Retinal pigment epithelial cell (primary cell): ENCODE results near the gene MEI1.

Experiments
- DNase-seq: peaks from one replicate; pipeline ENCODE4 v3.0.0-alpha.2; 2010; ENCODE audit warnings: low read depth
- H3K4me3 ChIP-seq: 2 replicates; pipeline ENCODE4 v1.5.1; 2011; ENCODE audit warnings: mild to moderate bottlenecking, low read length, control low read depth, moderate library complexity
- CTCF ChIP-seq: conservative IDR thresholded peaks from 2 replicates; pipeline ENCODE4 v1.5.1; 2011; ENCODE audit warnings: low read depth, low read length, control low read depth, inconsistent platforms

The MEI1 gene

DNA sequence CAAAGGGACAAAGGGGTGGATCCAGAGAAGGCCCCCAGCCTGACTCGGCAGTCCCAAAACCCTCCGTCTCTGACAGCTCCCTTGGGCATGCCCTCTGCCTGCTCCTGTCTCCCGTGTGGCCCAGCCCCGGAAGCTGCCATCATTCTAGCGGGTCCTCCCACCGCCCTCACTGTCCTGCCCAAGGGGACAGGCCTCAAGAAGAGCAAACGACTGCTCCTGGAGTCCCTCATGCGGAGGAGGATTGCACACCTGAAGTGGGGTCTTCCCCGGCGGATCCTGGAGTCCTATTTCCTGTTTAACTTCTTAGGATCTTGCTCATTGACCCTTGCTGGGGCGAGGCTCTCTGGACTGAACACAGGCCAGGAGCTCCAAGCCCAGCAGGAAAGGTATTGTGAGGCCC lies 2.6 kb upstream of the MEI1 start:
- no peak for TF ChIP-seq CTCF
- no peak overlapping the region for H3K4me3 ChIP-seq

DNA sequence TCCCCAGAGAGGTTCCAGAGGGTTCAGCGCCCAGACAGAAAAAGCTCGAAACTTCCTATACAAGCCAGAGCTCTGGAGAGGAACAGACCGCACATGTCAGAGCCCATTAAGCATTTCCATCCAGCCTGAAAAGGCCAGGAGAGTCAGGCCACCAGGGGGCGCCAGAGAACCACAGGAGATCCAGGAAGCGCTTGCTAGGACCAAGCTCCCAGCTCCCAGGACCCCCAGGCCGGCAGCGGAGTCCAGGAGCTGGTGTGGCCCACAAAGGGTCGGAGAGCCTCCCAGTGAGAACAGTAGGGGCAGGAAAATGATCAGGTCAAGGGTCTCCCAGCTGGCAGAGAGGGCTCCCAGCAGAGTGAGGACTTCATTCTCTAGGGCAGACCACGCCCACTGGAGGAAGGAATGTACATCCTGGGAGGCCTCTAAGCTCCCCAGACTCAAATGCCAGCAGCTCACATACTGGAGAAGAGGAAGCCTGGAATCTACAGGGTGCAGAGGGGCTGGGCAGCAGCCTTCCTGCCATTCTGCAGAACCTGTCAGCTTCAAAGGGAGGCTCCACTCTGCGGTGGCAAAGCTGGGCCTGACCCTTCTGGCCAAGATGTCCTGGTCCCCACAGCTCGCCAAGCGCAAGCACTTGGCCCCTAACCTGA lies 2.1 kb upstream of the MEI1 start:
- TF ChIP-seq CTCF: peak; percentile 97
- H3K4me3 ChIP-seq: peak overlapping the region; percentile 38
- peak; percentile 56 for DNase-seq

More for the DNA sequence above, 2.6 kb upstream of the MEI1 start:
- DNase-seq: no peak

DNA sequence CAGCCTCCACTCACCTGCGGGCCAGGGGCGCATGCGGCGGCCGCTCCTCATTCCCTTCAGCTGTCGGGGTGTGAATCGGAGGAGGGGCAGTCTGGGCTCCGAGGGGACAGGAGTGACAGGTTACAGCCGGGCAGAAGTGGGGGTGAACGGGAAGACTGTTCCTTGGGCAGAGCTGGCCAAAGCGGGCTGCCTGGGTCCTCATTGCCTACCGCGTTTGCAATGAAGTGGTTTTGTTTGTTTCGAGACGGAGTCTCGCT lies 733 bp downstream of the MEI1 start:
- no peak overlapping the region for H3K4me3 ChIP-seq
- DNase-seq: no peak

GRCh38 chr22:41702763-41703162 lies 3.5 kb downstream of the MEI1 start:
- no peak for TF ChIP-seq CTCF
- no peak for DNase-seq
- H3K4me3 ChIP-seq: no peak overlapping the region

More for the DNA sequence above, 733 bp downstream of the MEI1 start:
- TF ChIP-seq CTCF: no peak

- H3K4me3 ChIP-seq: no peak overlapping the region
- TF ChIP-seq CTCF: no peak
- DNase-seq: no peak
Observed at GRCh38 chr22:41709341-41709740, 10.0 kb downstream of the MEI1 start.

GRCh38 chr22:41713004-41713403 lies 13.7 kb downstream of the MEI1 start:
- no peak for TF ChIP-seq CTCF
- no peak overlapping the region for H3K4me3 ChIP-seq
- no peak for DNase-seq

DNA sequence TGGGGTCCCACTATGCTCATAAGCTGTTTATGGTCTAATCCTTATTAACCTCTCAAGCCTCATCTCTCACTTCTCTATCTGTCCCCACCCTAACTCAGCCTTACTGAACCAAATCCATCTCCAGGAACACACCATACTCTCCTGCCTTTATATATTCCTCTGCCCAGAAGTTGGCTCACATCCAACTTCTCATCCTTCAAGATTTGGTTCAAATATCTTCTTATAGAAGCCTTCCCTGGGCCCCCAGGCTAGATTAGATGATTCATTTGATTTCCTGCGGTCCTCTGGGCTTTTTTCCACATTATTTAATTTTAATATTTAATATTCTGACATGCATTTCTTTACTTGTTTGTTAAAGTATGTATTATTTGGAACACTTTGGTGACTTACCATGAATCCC lies 23.2 kb downstream of the MEI1 start:
- no peak for TF ChIP-seq CTCF
- DNase-seq: no peak
- H3K4me3 ChIP-seq: no peak overlapping the region
